ENCODE results near the gene SMC1B. TPM values are rescaled to one million over a fixed set of nuclear protein-coding genes. Genes with fewer than 3 reads are reported as not detected.

Gene SMC1B
- total RNA-seq, 1 experiment from 2014 or later = 0.10 TPM

GRCh38 chr22:45446216-45446615, 32.8 kb upstream of the SMC1B start:
- POLR2A ChIA-PET = interaction anchor here (0.6 kb wide), 1 partner anchor 38 kb away, joined by 4 read pairs; no protein-coding TSS in a partner anchor
- no peak overlapping the region for H3K27ac ChIP-seq (ENCODE audit: low read length)
- BruUV-seq (replicated peaks) = no TSS peak
- no peaks in the 10 kb centered on the region for H3K9me3 ChIP-seq (ENCODE audit: control insufficient read depth, insufficient read depth, low read depth, low read length)
- no peaks in the 10 kb centered on the region; the same call in 1 of the 2 replicates for H3K4me1 ChIP-seq (ENCODE audit: control insufficient read depth, insufficient read depth, low read length)
- H3K36me3 ChIP-seq (ENCODE audit: control insufficient read depth, insufficient read depth, low read length) = no peaks in the 10 kb centered on the region
- H3K4me3 ChIP-seq (ENCODE audit: low read depth in 2 of 2, low read length in 2 of 2) = no peak overlapping the region
- ATAC-seq (no peak), DNase-seq (ENCODE audit: low read depth, low spot score) (no peak)
- H3K27me3 ChIP-seq (ENCODE audit: control insufficient read depth, insufficient read depth, low read length) = no peaks in the 10 kb centered on the region
- in situ Hi-C loops (cut with HindIII; ENCODE audit: low pct_unique_long_range_greater_than_20kb, low sequenced_read_pairs) = no loop called here
- intact Hi-C loops (cut with micrococcal nuclease; ENCODE audit: unreplicated experiment) = no loop called here
- no peak for TF ChIP-seq CTCF (IDR thresholded peaks at IDR 0.05)
- no peak for TF ChIP-seq REST (IDR thresholded peaks at IDR 0.05; ENCODE audit: insufficient read depth in 1 of 2, low read depth in 2 of 2, low read length in 1 of 2)
- no peak for TF ChIP-seq TCF7L2 (IDR thresholded peaks at IDR 0.05; ENCODE audit: low read depth, low read length)
- no peak for TF ChIP-seq SIN3A (IDR thresholded peaks at IDR 0.05; ENCODE audit: borderline replicate concordance, insufficient read depth, low read depth, low read length)
- no peak for TF ChIP-seq POLR2AphosphoS5 (IDR thresholded peaks at IDR 0.05; ENCODE audit: low read depth, low read length)
- CTCF ChIA-PET = no interaction called here

- no TSS peak for BruUV-seq (replicated peaks)
- in situ Hi-C loops (cut with HindIII; ENCODE audit: low pct_unique_long_range_greater_than_20kb, low sequenced_read_pairs) = no loop called here
Observed at GRCh38 chr22:45445031-45445710, 31.8 kb upstream of the SMC1B start.

More at GRCh38 chr22:45445031-45445710, 31.8 kb upstream of the SMC1B start:
- intact Hi-C loops (cut with micrococcal nuclease; ENCODE audit: unreplicated experiment) = no loop called here
- Histone ChIP-seq H3K27ac (ENCODE audit: low read length) (no peak overlapping the region), H3K27me3 (ENCODE audit: control insufficient read depth, insufficient read depth, low read length) (no peaks in the 10 kb centered on the region), H3K36me3 (ENCODE audit: control insufficient read depth, insufficient read depth, low read length) (no peaks in the 10 kb centered on the region), H3K4me1 (ENCODE audit: control insufficient read depth, insufficient read depth, low read length) (no peaks in the 10 kb centered on the region; the same call in 1 of the 2 replicates), H3K4me3 (ENCODE audit: low read depth in 2 of 2, low read length in 2 of 2) (no peak overlapping the region), H3K9me3 (ENCODE audit: control insufficient read depth, insufficient read depth, low read depth, low read length) (no peaks in the 10 kb centered on the region)
- no peak for DNase-seq (ENCODE audit: low read depth, low spot score)
- no peak for ATAC-seq
- CTCF ChIA-PET = no interaction called here
- no peak for TF ChIP-seq REST (IDR thresholded peaks at IDR 0.05; ENCODE audit: insufficient read depth in 1 of 2, low read depth in 2 of 2, low read length in 1 of 2)
- no peak for TF ChIP-seq SIN3A (IDR thresholded peaks at IDR 0.05; ENCODE audit: borderline replicate concordance, insufficient read depth, low read depth, low read length)
- POLR2A ChIA-PET = no interaction called here
